Spinal cord (tissue), 10 donors: ENCODE data around the gene RAD9B. TPM values are rescaled to one million over a fixed set of nuclear protein-coding genes. Genes with fewer than 3 reads are reported as not detected.

Experiments
- DNase-seq, 6 donors: peaks; one replicate each; pipeline versions ENCODE4 v3.0.0 to v3.0.0-alpha.2; 2013 to 2015; ENCODE audit warnings: low spot score in 6 of 6, low read depth in 4 of 6
- H3K27ac ChIP-seq: one replicate; pipeline ENCODE4 v1.5.1; 2013; ENCODE audit warnings: low read depth, low read length, control low read depth
- H3K27me3 ChIP-seq: one replicate; pipeline ENCODE4 v1.6.1; 2013; ENCODE audit warnings: low read length; ENCODE audit not compliant: control insufficient read depth, insufficient read depth
- H3K36me3 ChIP-seq: one replicate; pipeline ENCODE4 v1.6.1; 2013; ENCODE audit warnings: low read length; ENCODE audit not compliant: control insufficient read depth, insufficient read depth
- H3K4me1 ChIP-seq: one replicate; pipeline ENCODE4 v1.6.1; 2013; ENCODE audit warnings: low read length; ENCODE audit not compliant: control insufficient read depth, insufficient read depth
- H3K4me3 ChIP-seq: one replicate; pipeline ENCODE4 v1.5.1; 2013; ENCODE audit warnings: low read depth, low read length, control low read depth
- H3K9me3 ChIP-seq: one replicate; pipeline ENCODE4 v1.6.1; 2013; ENCODE audit warnings: low read length; ENCODE audit not compliant: control insufficient read depth, insufficient read depth
- WGBS: methylation state at CpG from one replicate; pipeline ENCODE4 v1.1.5; 2013; ENCODE audit warnings: missing lambda C conversion rate; ENCODE audit not compliant: insufficient coverage; 5-methylcytosine and 5-hydroxymethylcytosine counted together
- polyA plus RNA-seq, 2 donors: library from polyadenylated mRNA; unstranded; fragments of 120-200 nt; gene quantifications; one replicate each; pipeline ENCODE4 v1.2.1, GENCODE V29; 2013; ENCODE audit not compliant: insufficient read length in 2 of 2
- small RNA-seq: library from RNA; depleted of rRNA; stranded (forward); fragments of <200 nt; gene quantifications from one replicate; pipeline ENCODE3, GENCODE V24; 2014; ENCODE audit warnings: low replicate concordance
- total RNA-seq, 2 donors: library from RNA; depleted of rRNA in 1 of 2; stranded (reverse); fragments of 120-200 nt in 1 of 2; fragments of >200 nt in 1 of 2; gene quantifications; one replicate each; pipeline versions ENCODE4 v1.2.3 to v1.2.4, GENCODE V29; 2013 to 2014
- donor health status: healthy.

RAD9B gene
- total and polyA plus RNA-seq, 4 donors = 0.89 to 1.7 (median 1.1) TPM

DNA sequence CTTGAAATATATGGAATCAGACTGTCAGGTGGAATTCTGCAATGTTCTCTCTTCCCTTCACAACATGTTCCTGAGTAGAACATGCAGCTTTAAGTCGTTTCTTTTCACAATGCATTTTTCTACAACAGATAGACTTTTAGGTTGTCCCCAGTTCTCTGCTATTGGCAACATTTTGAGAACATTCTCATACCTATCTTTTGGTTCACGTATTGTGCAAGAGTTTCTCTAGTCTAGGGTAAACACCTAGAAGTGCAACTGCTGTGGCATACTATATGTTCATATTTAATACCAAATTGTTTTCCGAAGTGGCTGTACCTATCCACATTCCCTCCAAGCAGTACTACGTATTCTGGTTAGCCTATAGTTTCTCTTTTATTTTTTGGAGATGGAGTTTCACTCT, 48.9 kb downstream of the RAD9B start:
- no peaks in the 10 kb centered on the region for H3K27me3 ChIP-seq
- H3K36me3 ChIP-seq = peaks cover 5% of the 10 kb centered on the region
- 88% methylated on average over 1 of the region's 4 CpGs for WGBS
- no peaks in the 10 kb centered on the region for H3K9me3 ChIP-seq
- H3K4me3 ChIP-seq = no peak overlapping the region
- H3K4me1 ChIP-seq = no peaks in the 10 kb centered on the region
- no peak for DNase-seq
- no peak overlapping the region for H3K27ac ChIP-seq

Small RNAs within 50 kb of the gene (small RNA-seq; reads per million reads assigned to genes)
- not detected for gene RF00278

Other genes with a start within 250 kb of the RAD9B start
- gene ATP2A2, start 221.1 kb upstream of the RAD9B start, total RNA-seq = 100 to 1,000 TPM; 129 to 272 TPM
- 100 to 1,000 TPM; 254 to 304 TPM for gene ATP2A2, start 221.1 kb upstream of the RAD9B start, polyA plus RNA-seq
- gene ANAPC7, start 98.6 kb upstream of the RAD9B start, total RNA-seq = 10 to 100 TPM; 52.1 to 65.8 TPM
- gene ANAPC7, start 98.6 kb upstream of the RAD9B start, polyA plus RNA-seq = 100 to 1,000 TPM in 1 of 2 donors, 10 to 100 TPM in 1; 81.5 to 117 TPM
- 100 to 1,000 TPM; 129 to 175 TPM for gene ARPC3, start 52.0 kb upstream of the RAD9B start, total RNA-seq
- 100 to 1,000 TPM; 217 to 219 TPM for gene ARPC3, start 52.0 kb upstream of the RAD9B start, polyA plus RNA-seq
- gene GPN3, start 34.1 kb upstream of the RAD9B start, total RNA-seq = 10 to 100 TPM; 19.1 to 19.3 TPM
- gene GPN3, start 34.1 kb upstream of the RAD9B start, polyA plus RNA-seq = 10 to 100 TPM; 21.7 to 27.8 TPM
- gene FAM216A, start 33.5 kb upstream of the RAD9B start, total RNA-seq = 10 to 100 TPM; 24.4 to 37.4 TPM
- 10 to 100 TPM; 69.5 to 77.2 TPM for gene FAM216A, start 33.5 kb upstream of the RAD9B start, polyA plus RNA-seq
- gene VPS29, start 220 bp upstream of the RAD9B start, total RNA-seq = 10 to 100 TPM; 87.9 to 95.9 TPM
- gene VPS29, start 220 bp upstream of the RAD9B start, polyA plus RNA-seq = 100 to 1,000 TPM; 152 to 161 TPM
- 10 to 100 TPM in 1 of 2 donors, 1 to 10 TPM in 1; 6.4 to 29.6 TPM for gene PPTC7, start 81.0 kb downstream of the RAD9B start, total RNA-seq
- gene PPTC7, start 81.0 kb downstream of the RAD9B start, polyA plus RNA-seq = 10 to 100 TPM; 18.9 to 23.1 TPM
- 100 to 1,000 TPM in 1 of 2 donors, 10 to 100 TPM in 1; 48.1 to 106 TPM for gene TCTN1, start 111.8 kb downstream of the RAD9B start, total RNA-seq
- 10 to 100 TPM; 62.3 to 67.7 TPM for gene TCTN1, start 111.8 kb downstream of the RAD9B start, polyA plus RNA-seq
- gene HVCN1, start 186.8 kb downstream of the RAD9B start, total RNA-seq = 10 to 100 TPM; 10.7 to 21.9 TPM
- gene HVCN1, start 186.8 kb downstream of the RAD9B start, polyA plus RNA-seq = 10 to 100 TPM; 12.2 to 16.3 TPM
- 100 to 1,000 TPM; 108 to 152 TPM for gene PPP1CC, start 240.6 kb downstream of the RAD9B start, total RNA-seq
- 100 to 1,000 TPM; 119 to 148 TPM for gene PPP1CC, start 240.6 kb downstream of the RAD9B start, polyA plus RNA-seq